B cell (primary cell): ENCODE data around the gene CCDC85A.

Source experiments
- EZH2 ChIP-seq: IDR thresholded peaks from 2 replicates; pipeline ENCODE4 v1.6.1; 2012; ENCODE audit warnings: borderline replicate concordance, low read depth, mild to moderate bottlenecking, moderate library complexity, low read length; ENCODE audit not compliant: insufficient read depth, poor library complexity, severe bottlenecking
- TF ChIP-seq, protein P1 (sequence below): fragments of 200-600 bp; IDR thresholded peaks from one replicate; pipeline ENCODE4 v1.8.0; 2022; ENCODE audit warnings: antibody characterized with exemption, mild to moderate bottlenecking

GRCh38 chr2:56316011-56316410, 132.2 kb downstream of the CCDC85A start:
- TF ChIP-seq, protein P1, sequence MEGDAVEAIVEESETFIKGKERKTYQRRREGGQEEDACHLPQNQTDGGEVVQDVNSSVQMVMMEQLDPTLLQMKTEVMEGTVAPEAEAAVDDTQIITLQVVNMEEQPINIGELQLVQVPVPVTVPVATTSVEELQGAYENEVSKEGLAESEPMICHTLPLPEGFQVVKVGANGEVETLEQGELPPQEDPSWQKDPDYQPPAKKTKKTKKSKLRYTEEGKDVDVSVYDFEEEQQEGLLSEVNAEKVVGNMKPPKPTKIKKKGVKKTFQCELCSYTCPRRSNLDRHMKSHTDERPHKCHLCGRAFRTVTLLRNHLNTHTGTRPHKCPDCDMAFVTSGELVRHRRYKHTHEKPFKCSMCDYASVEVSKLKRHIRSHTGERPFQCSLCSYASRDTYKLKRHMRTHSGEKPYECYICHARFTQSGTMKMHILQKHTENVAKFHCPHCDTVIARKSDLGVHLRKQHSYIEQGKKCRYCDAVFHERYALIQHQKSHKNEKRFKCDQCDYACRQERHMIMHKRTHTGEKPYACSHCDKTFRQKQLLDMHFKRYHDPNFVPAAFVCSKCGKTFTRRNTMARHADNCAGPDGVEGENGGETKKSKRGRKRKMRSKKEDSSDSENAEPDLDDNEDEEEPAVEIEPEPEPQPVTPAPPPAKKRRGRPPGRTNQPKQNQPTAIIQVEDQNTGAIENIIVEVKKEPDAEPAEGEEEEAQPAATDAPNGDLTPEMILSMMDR, result no peak
- TF ChIP-seq EZH2, result no peak
